PFSK-1 (cell line): ENCODE data around the gene USH2A.

Experiments used
- FOXP2 ChIP-seq: optimal IDR thresholded peaks from 2 replicates; pipeline ENCODE3; 2011; ENCODE audit warnings: borderline replicate concordance, control low read depth, inconsistent platforms; ENCODE audit not compliant: insufficient read depth; ENCODE audit errors: extremely low read length, extremely low read depth
- POLR2AphosphoS5 ChIP-seq: IDR thresholded peaks from 2 replicates; pipeline ENCODE4 v1.6.1; 2012; ENCODE audit warnings: low read depth, mild to moderate bottlenecking, control low read depth, low read length, moderate library complexity
- REST ChIP-seq, 2 experiments: IDR thresholded peaks; 2 replicates each; pipeline versions ENCODE4 v1.6.1 to v1.8.0; 2011 to 2012; ENCODE audit warnings: low read depth in 2 of 2, low read length in 2 of 2, control low read depth in 1 of 2, inconsistent platforms in 1 of 2, mild to moderate bottlenecking in 1 of 2, moderate library complexity in 1 of 2; ENCODE audit not compliant: insufficient read depth in 1 of 2
- SIN3A ChIP-seq: IDR thresholded peaks from 2 replicates; pipeline ENCODE4 v1.6.1; 2012; ENCODE audit warnings: mild to moderate bottlenecking, low read length, moderate library complexity, borderline replicate concordance; ENCODE audit not compliant: insufficient read depth
- TAF1 ChIP-seq: IDR thresholded peaks from 2 replicates; pipeline ENCODE4 v1.6.1; 2012; ENCODE audit warnings: low read length, control low read depth, borderline replicate concordance; ENCODE audit not compliant: insufficient read depth

GRCh38 chr1:215825056-215825455 is 598.2 kb downstream of the USH2A start:
- TF ChIP-seq TAF1 (no peak), REST (IDR thresholded peaks at IDR 0.05; ENCODE audit: insufficient read depth in 1 of 2, low read depth in 2 of 2, low read length in 2 of 2) (no peak), POLR2AphosphoS5 (no peak), FOXP2 (no peak), SIN3A (no peak)
